Effector memory CD4-positive, alpha-beta T cell (primary cell): Measurements from ENCODE around the gene GFOD2.

Experiments used
- DNase-seq, 3 donors: peaks; one replicate each; pipeline ENCODE4 v3.0.0-alpha.2; 2020
- H3K27ac ChIP-seq: 2 replicates; pipeline ENCODE4 v1.7.0; 2013; ENCODE audit warnings: mild to moderate bottlenecking, low read length, moderate library complexity; ENCODE audit not compliant: insufficient read depth, poor library complexity, severe bottlenecking
- H3K27me3 ChIP-seq: replicated peaks from 2 replicates; pipeline ENCODE4 v1.7.0; 2013; ENCODE audit warnings: mild to moderate bottlenecking, low read length; ENCODE audit not compliant: insufficient read depth, control insufficient read depth, poor library complexity, severe bottlenecking
- H3K36me3 ChIP-seq: 2 replicates; pipeline ENCODE4 v1.7.0; 2013; ENCODE audit warnings: mild to moderate bottlenecking, low read length, moderate library complexity; ENCODE audit not compliant: control insufficient read depth, insufficient read depth
- H3K4me1 ChIP-seq: 2 replicates; pipeline ENCODE4 v1.7.0; 2013; ENCODE audit warnings: low read length, mild to moderate bottlenecking; ENCODE audit not compliant: control insufficient read depth, insufficient read depth, poor library complexity, severe bottlenecking
- H3K4me3 ChIP-seq: 2 replicates; pipeline ENCODE4 v1.7.0; 2013; ENCODE audit warnings: low read length, low read depth, mild to moderate bottlenecking; ENCODE audit not compliant: insufficient read depth, poor library complexity, severe bottlenecking
- H3K9me3 ChIP-seq: 2 replicates; pipeline ENCODE4 v1.7.0; 2013; ENCODE audit warnings: mild to moderate bottlenecking, low read length, moderate library complexity; ENCODE audit not compliant: control insufficient read depth

Gene GFOD2

GRCh38 chr16:67723911-67724305 is 4.8 kb upstream of the GFOD2 start:
- H3K27ac ChIP-seq, result no peak overlapping the region
- no peaks in the 10 kb centered on the region for H3K9me3 ChIP-seq
- DNase-seq, result no peak
- H3K4me1 ChIP-seq, result peaks cover 10% of the 10 kb centered on the region
- no peaks in the 10 kb centered on the region for H3K27me3 ChIP-seq
- peaks cover 47% of the 10 kb centered on the region for H3K36me3 ChIP-seq
- no peak overlapping the region for H3K4me3 ChIP-seq

- Histone ChIP-seq H3K36me3 (peaks cover 41% of the 10 kb centered on the region), H3K27me3 (no peaks in the 10 kb centered on the region), H3K27ac (no peak overlapping the region), H3K4me3 (no peak overlapping the region), H3K9me3 (no peaks in the 10 kb centered on the region), H3K4me1 (peaks cover 16% of the 10 kb centered on the region)
- DNase-seq, result no peak
These were observed 4.2 kb upstream of the GFOD2 start for GRCh38 chr16:67723151-67723910.

DNA sequence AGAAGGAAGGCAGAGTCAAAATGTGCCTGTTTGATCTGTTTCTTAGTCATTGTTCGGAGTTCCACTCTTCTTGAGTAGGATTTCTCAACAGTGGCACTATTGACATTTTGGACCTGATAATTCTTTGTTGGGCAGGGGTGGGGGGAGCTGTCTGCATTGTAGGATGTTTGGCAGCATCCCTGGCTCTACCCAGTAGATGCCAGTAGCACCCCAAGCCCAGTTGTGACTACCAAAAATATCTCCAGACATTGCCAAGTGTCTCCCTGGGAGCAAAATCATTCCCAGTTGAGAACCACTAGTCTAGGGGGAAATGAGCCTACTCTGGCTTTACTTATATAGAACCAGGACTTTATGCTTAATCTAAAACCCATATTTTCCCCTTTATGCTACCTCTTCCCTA is 1.1 kb upstream of the GFOD2 start:
- H3K4me3 ChIP-seq, result peak overlapping the region; percentile 86
- peaks cover 13% of the 10 kb centered on the region for H3K36me3 ChIP-seq
- no peaks in the 10 kb centered on the region for H3K27me3 ChIP-seq
- H3K27ac ChIP-seq, result peak overlapping the region; percentile 87
- DNase-seq, result no peak
- H3K4me1 ChIP-seq, result peaks cover 24% of the 10 kb centered on the region
- no peaks in the 10 kb centered on the region for H3K9me3 ChIP-seq

DNA sequence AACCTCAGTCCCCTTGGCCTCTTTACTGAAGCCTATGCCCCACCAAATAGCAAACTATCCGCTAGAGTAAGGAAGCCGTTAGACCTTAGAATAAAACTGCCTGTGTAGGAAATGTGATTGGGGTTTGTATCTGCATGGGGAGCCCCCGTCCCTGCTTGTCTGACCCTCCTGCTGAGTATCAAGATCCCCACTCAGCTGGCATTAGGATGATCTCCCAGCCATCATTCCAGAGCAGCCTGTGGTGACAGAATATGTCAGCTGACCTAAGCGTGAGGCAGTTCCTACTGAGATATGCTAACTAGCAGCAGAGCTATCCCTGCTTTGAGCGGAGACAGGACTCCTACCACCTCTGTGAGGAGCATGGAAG is 645 bp upstream of the GFOD2 start:
- Histone ChIP-seq H3K36me3 (peaks cover 8% of the 10 kb centered on the region), H3K4me1 (peaks cover 24% of the 10 kb centered on the region), H3K27ac (peak overlapping the region; percentile 87), H3K27me3 (no peaks in the 10 kb centered on the region), H3K4me3 (peak overlapping the region; percentile 86), H3K9me3 (no peaks in the 10 kb centered on the region)
- DNase-seq, result peak in 1 of 3 donors; percentile 2

DNA sequence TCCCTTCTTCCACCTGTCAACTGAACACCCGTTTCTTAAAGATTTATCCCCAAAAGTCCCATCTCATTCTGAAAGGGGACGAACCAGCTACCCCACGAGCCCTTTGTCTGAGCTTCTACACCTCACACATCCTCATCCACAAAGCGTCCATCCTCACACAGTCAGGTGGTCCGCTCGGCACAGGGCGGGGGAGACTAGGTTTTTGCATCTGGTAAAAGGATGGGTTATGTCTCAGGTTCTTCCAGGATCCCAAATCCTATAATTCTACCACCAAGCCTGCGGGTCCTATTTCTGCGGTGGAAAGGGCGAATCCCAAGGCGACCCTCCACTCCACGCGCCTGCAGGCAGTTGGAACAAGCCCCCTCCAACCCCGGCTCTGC is 458 bp downstream of the GFOD2 start:
- no peaks in the 10 kb centered on the region for H3K9me3 ChIP-seq
- H3K27ac ChIP-seq, result peak overlapping the region; percentile 87
- H3K4me3 ChIP-seq, result peak overlapping the region; percentile 86
- H3K4me1 ChIP-seq, result peaks cover 24% of the 10 kb centered on the region
- H3K27me3 ChIP-seq, result no peaks in the 10 kb centered on the region
- H3K36me3 ChIP-seq, result peaks cover 6% of the 10 kb centered on the region
- DNase-seq, result no peak

DNA sequence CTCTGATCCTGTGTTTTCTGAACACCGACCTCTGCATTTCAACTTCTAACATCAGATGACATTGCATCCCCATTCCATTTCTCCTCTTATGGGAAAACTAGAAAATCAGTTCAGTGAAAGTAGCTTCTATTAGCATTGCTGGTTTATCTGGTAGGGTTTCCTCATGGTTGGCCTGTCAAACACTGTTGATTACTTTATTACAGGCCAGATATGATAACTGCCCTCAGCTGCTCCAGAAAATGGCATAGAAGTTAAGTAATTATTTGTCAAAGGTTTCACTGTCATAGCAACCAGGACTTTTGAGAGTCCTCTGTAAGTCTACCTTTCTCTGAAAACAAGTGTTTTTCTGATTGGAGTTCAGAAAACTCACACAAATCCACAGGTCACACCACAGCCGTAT is 3.0 kb downstream of the GFOD2 start:
- no peaks in the 10 kb centered on the region for H3K36me3 ChIP-seq
- no peak overlapping the region for H3K4me3 ChIP-seq
- no peak overlapping the region for H3K27ac ChIP-seq
- DNase-seq, result no peak
- H3K9me3 ChIP-seq, result no peaks in the 10 kb centered on the region
- H3K4me1 ChIP-seq, result peaks cover 24% of the 10 kb centered on the region
- H3K27me3 ChIP-seq, result no peaks in the 10 kb centered on the region

- Histone ChIP-seq H3K27ac (no peak overlapping the region), H3K4me3 (no peak overlapping the region), H3K9me3 (no peaks in the 10 kb centered on the region), H3K36me3 (no peaks in the 10 kb centered on the region), H3K4me1 (peaks cover 14% of the 10 kb centered on the region), H3K27me3 (no peaks in the 10 kb centered on the region)
- DNase-seq, result no peak
These were observed 4.6 kb downstream of the GFOD2 start for GRCh38 chr16:67714522-67714921.

DNA sequence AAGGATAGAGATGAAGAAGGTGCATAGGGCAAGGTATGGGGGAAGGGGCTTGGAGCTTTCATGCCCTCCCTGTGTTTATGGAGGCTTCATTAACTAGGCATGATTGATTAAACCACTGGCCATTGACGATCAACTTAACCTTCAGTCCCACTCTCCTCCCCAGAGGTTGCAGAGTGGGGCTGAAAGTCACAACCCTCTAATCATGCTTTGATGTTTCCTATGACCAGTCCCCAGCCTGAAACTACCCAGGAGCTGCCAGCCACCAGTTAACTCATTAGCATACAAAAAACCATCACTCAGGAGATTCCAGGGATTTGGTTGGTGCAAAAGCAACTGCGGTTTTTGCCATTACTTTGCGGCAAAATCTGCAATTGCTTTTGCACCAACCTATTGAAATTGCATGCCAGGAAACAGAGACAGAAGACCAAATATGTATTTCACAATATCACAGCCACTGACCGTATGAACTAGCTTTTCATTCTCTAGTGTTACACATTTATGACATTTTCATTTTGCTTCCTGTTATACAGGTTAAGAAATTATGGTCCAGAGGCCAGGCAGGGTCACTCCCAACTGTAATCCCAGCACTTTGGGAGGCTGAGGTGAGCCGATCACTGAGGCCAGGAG is 5.4 kb downstream of the GFOD2 start:
- H3K4me1 ChIP-seq, result peaks cover 12% of the 10 kb centered on the region
- no peak for DNase-seq
- H3K27ac ChIP-seq, result no peak overlapping the region
- no peaks in the 10 kb centered on the region for H3K36me3 ChIP-seq
- no peaks in the 10 kb centered on the region for H3K9me3 ChIP-seq
- H3K27me3 ChIP-seq, result no peaks in the 10 kb centered on the region
- no peak overlapping the region for H3K4me3 ChIP-seq

DNA sequence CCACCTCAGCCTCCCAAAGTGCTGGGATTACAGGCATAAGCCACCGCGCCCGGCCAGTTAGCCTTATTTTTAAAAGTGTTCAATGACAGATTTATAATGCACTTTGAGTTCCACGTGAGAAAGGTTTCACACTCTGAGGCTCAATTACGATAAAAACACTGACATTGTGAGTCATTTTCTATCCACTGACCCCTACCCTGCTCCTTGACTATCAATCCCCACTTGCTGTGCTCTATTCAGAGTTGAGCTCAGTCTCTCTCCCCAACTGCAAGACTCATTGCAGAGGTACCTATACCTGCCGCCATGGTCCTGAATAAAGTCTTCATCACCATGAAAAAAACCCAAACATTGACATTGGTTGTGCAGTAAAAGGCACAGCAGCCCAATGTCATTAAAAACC is 8.5 kb downstream of the GFOD2 start:
- Histone ChIP-seq H3K36me3 (no peaks in the 10 kb centered on the region), H3K27me3 (no peaks in the 10 kb centered on the region), H3K4me3 (no peak overlapping the region), H3K27ac (no peak overlapping the region), H3K9me3 (no peaks in the 10 kb centered on the region), H3K4me1 (no peaks in the 10 kb centered on the region)
- no peak for DNase-seq

GRCh38 chr16:67709050-67709449 is 10.1 kb downstream of the GFOD2 start:
- DNase-seq, result no peak
- H3K4me3 ChIP-seq, result no peak overlapping the region
- no peaks in the 10 kb centered on the region for H3K36me3 ChIP-seq
- no peak overlapping the region for H3K27ac ChIP-seq
- no peaks in the 10 kb centered on the region for H3K9me3 ChIP-seq
- no peaks in the 10 kb centered on the region for H3K4me1 ChIP-seq
- no peaks in the 10 kb centered on the region for H3K27me3 ChIP-seq
